Measurements from ENCODE around the gene ARL8A. TPM values are rescaled to one million over a fixed set of nuclear protein-coding genes. Genes with fewer than 3 reads are reported as not detected.
"Not testable (repeated sequence)": the region's sequence is repeated elsewhere in the genome, so short reads cannot be mapped to it uniquely, and the experiment has no call there.

ARL8A gene
- total RNA-seq, 1 donor from 2014 or later = 38.5 TPM

DNA sequence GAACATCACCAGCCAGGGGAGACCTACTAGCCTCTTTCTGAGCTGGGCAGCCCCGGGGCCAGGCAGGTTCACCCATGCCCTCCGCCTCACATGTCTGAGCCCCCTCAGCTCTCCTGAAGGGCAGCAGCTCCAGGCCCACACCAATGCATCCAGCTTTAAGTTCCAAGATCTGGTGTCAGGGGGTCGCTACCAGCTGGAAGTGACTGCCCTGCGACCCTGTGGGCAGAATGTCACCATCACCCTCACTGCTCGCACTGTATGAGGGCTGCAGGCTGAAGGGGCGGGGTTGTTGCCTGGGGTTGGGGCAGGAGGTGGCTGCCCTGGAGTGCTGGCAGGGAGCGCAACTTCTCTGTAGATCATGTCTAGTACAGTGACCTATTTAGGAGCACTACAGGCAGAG is 24.3 kb upstream of the ARL8A start:
- Histone ChIP-seq H3K27me3 (no peaks in the 10 kb centered on the region), H3K9me3 (no peaks in the 10 kb centered on the region), H3K4me3 (no peak overlapping the region), H3K27ac (no peak overlapping the region), H3K36me3 (no peaks in the 10 kb centered on the region), H3K4me1 (no peaks in the 10 kb centered on the region)
- no peak for DNase-seq (ENCODE audit: low spot score in 2 of 2)
- intact Hi-C loops (cut with DNase I) = no loop called here
- TF ChIP-seq, protein P1, sequence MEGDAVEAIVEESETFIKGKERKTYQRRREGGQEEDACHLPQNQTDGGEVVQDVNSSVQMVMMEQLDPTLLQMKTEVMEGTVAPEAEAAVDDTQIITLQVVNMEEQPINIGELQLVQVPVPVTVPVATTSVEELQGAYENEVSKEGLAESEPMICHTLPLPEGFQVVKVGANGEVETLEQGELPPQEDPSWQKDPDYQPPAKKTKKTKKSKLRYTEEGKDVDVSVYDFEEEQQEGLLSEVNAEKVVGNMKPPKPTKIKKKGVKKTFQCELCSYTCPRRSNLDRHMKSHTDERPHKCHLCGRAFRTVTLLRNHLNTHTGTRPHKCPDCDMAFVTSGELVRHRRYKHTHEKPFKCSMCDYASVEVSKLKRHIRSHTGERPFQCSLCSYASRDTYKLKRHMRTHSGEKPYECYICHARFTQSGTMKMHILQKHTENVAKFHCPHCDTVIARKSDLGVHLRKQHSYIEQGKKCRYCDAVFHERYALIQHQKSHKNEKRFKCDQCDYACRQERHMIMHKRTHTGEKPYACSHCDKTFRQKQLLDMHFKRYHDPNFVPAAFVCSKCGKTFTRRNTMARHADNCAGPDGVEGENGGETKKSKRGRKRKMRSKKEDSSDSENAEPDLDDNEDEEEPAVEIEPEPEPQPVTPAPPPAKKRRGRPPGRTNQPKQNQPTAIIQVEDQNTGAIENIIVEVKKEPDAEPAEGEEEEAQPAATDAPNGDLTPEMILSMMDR (IDR thresholded peaks at IDR 0.05) = no peak

DNA sequence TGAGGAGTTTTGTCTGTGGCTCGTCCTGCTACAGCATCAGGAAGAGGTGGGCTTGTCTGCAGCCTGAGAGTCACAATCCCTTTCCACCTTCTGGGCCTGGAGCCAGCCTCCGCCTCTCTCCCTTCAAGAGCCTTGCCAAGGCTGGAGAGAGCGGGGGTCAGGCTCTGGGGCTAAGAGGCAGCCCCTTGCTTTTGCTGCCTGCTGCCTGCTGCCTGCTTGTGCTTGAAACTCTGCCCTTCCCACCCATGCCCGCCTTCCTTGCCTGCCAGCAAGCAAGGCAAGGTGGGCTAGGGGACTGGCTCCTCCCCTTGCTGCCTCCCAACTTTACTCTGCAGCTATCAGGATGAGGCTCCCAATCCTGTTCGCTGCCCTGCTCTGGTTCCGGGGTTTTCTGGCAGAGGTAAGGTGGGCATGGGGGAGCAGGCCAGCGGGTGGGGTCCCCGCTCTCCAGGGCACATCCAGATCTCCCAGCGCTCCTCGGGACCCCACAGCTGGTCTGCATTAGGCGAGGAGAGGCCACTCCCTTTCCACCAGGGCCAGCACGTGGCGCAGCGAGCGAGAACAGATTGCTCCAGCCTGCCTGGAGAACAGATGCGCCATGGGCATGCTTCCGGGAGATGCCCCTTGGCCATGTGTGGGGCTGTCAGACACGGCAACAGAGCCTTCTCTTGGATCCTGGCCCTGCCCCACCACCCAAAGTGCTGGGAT is 23.3 kb upstream of the ARL8A start:
- TF ChIP-seq, protein P1 (IDR thresholded peaks at IDR 0.05) = no peak

DNA sequence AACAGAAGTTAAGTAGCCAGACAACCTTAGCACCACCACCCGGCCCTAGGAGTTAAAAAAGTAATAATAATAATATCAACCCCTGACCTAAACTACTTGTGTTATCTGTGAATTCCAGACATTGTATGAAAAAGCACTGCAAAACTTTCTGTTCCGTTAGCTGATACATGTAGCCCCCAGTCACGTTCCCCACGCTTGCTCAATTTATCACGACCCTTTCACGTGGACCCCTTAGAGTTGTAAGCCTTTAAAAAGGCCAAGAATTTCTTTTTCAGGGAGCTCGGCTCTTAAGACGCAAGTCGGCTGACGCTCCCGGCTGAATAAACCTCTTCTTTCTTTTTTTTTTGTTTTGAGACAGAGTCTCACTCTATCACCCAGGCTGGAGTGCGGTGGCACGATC is 22.5 kb upstream of the ARL8A start:
- H3K27ac ChIP-seq; DNase-seq (ENCODE audit: low spot score in 2 of 2); H3K27me3 ChIP-seq; H3K4me3 ChIP-seq; H3K36me3 ChIP-seq; intact Hi-C loops (cut with DNase I); H3K4me1 ChIP-seq; H3K9me3 ChIP-seq: not testable (repeated sequence)

More for the DNA sequence above, 23.3 kb upstream of the ARL8A start:
- DNase-seq (ENCODE audit: low spot score in 2 of 2) = no peak
- Histone ChIP-seq H3K27ac (no peak overlapping the region), H3K4me3 (no peak overlapping the region), H3K4me1 (no peaks in the 10 kb centered on the region), H3K36me3 (no peaks in the 10 kb centered on the region), H3K9me3 (no peaks in the 10 kb centered on the region), H3K27me3 (no peaks in the 10 kb centered on the region)
- intact Hi-C loops (cut with DNase I) = no loop called here

DNA sequence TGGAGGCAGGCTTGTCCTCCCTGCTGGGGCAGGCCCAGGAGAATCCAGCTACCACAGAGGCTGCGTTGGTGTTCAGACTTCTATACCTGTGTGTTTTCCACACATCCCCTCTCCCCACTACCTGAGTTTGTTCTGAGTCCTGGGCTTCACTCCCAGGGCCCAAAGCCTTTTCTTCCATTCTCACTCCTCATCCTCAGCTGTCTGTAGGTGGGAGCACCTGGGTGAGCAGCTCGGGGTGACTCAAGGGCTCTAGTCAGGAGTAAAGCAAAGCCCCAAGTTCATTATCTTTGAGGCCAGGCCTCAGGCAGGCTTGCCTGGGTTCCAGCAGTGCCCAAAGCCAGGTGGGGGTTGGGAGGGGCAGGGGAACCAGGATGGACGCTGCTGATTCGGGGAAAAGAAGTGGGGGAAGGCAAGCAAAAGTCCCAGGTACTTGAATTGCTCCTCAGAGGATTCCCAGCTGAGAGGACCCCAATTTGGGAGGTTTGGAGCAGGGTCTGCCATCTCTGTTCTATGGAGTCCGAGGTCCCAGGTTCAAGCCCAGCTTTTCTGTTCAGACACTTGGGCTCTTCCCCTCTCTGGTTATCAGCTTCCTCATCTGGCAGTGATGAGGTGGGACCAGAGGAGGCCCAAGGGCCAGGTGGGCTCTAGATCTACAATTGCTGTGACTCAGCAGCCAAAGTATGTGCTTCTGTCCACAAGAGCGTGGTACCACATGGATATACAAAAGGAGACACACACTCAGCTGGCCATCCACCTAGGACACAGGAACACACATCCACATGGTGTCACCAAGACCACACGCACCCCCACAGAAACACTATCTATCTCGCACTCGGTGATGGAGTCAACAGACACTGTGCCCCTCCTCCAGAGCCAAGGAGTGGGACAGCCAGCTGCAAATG is 21.7 kb upstream of the ARL8A start:
- TF ChIP-seq, protein P1 (IDR thresholded peaks at IDR 0.05) = no peak
- DNase-seq (ENCODE audit: low spot score in 2 of 2) = no peak
- Histone ChIP-seq H3K27ac (no peak overlapping the region), H3K36me3 (no peaks in the 10 kb centered on the region), H3K4me3 (no peak overlapping the region), H3K4me1 (no peaks in the 10 kb centered on the region), H3K27me3 (no peaks in the 10 kb centered on the region), H3K9me3 (no peaks in the 10 kb centered on the region)
- intact Hi-C loops (cut with DNase I) = no loop called here

DNA sequence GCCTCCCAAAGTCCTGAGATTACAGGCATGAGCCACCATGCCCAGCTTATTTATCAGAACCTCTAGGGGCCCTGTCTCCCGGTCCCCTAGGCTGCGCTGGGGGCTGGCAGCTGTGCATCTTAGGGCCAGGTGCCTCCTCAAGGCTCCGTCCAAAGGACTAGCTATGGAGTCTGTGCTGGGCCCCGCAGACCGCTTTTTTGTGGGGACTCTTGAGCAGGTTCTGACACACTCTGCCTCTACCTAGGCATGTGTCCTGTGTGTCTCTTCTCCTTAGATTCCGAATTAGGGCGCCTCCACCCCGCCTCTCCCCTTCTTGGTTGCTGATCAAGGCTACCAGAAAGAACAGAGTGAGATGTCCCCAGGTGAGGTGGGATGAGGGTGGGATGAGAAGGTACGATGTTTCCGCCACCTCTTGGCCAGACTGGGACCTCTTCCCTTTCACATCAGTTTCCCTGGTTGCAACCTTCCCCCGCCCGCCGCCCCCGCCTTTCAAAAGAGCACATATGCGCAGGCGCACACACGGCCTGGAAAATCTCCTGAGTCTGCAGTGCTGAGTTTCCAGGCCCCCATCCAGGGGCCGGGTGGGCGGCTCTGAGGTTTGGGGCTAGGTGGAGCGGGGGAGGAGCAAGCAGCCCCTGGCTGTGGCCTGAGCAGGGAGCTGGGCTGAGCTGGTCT is 20.9 kb upstream of the ARL8A start:
- no peak overlapping the region for H3K27ac ChIP-seq
- no peak overlapping the region for H3K4me3 ChIP-seq
- no peaks in the 10 kb centered on the region for H3K4me1 ChIP-seq
- intact Hi-C loops (cut with DNase I) = no loop called here
- DNase-seq (ENCODE audit: low spot score in 2 of 2) = no peak
- H3K36me3 ChIP-seq = no peaks in the 10 kb centered on the region
- TF ChIP-seq, protein P1 (IDR thresholded peaks at IDR 0.05) = no peak
- H3K9me3 ChIP-seq = no peaks in the 10 kb centered on the region
- no peaks in the 10 kb centered on the region for H3K27me3 ChIP-seq
